NCI-H128 (cell line): ENCODE results near the gene GABRG2.
"Not testable (repeated sequence)": the region's sequence is repeated elsewhere in the genome, so short reads cannot be mapped to it uniquely, and the experiment has no call there.

Experiments used
- DNase-seq: peaks from one replicate; lab custom pipeline; 2025; ENCODE audit not compliant: unreplicated experiment; lab: John Stamatoyannopoulos, UW

GABRG2 gene

GRCh38 chr5:162067655-162068411, at the start of gene GABRG2:
TSS of gene GABRG2 (plus strand) at chr5:162067773. CDS start at chr5:162068000, 227 bp downstream.
- DNase-seq, result no peak

GRCh38 chr5:162025312-162025711, 42.3 kb upstream of the GABRG2 start:
- DNase-seq, result no peak

- DNase-seq, result no peak
These were observed 40.8 kb upstream of the GABRG2 start for GRCh38 chr5:162026803-162027202.

GRCh38 chr5:162037431-162037830, 30.1 kb upstream of the GABRG2 start:
- DNase-seq, result no peak

GRCh38 chr5:162047279-162047678, 20.3 kb upstream of the GABRG2 start:
- DNase-seq, result no peak

- DNase-seq, result no peak
These were observed 14.9 kb upstream of the GABRG2 start for GRCh38 chr5:162052676-162053075.

GRCh38 chr5:162055095-162055494, 12.5 kb upstream of the GABRG2 start:
- not testable (repeated sequence) for DNase-seq

GRCh38 chr5:162067162-162067561, 411 bp upstream of the GABRG2 start:
- no peak for DNase-seq

- no peak for DNase-seq
These were observed 839 bp downstream of the GABRG2 start for GRCh38 chr5:162068412-162068811.

GRCh38 chr5:162068936-162069335, 1.4 kb downstream of the GABRG2 start:
- DNase-seq, result no peak

- no peak for DNase-seq
These were observed 11.2 kb downstream of the GABRG2 start for GRCh38 chr5:162078805-162079204.

- DNase-seq, result no peak
These were observed 23.8 kb downstream of the GABRG2 start for GRCh38 chr5:162091336-162091735.

GRCh38 chr5:162096448-162096847, 28.9 kb downstream of the GABRG2 start:
- no peak for DNase-seq

- DNase-seq, result no peak
These were observed 40.0 kb downstream of the GABRG2 start for GRCh38 chr5:162107591-162107990.

- DNase-seq, result no peak
These were observed 52.2 kb downstream of the GABRG2 start for GRCh38 chr5:162119801-162120200.

GRCh38 chr5:162128117-162128516, 60.5 kb downstream of the GABRG2 start:
- no peak for DNase-seq

GRCh38 chr5:162132348-162132747, 64.8 kb downstream of the GABRG2 start:
- no peak for DNase-seq

- DNase-seq, result no peak
These were observed 71.6 kb downstream of the GABRG2 start for GRCh38 chr5:162139190-162139589.

GRCh38 chr5:162154242-162154641, 86.7 kb downstream of the GABRG2 start:
- no peak for DNase-seq

GRCh38 chr5:162160401-162160800, 92.8 kb downstream of the GABRG2 start:
- DNase-seq, result no peak

- no peak for DNase-seq
These were observed 96.1 kb downstream of the GABRG2 start for GRCh38 chr5:162163663-162164062.

- no peak for DNase-seq
These were observed 106.9 kb downstream of the GABRG2 start for GRCh38 chr5:162174358-162174974.

GRCh38 chr5:162187371-162187770, 119.8 kb downstream of the GABRG2 start:
- DNase-seq, result no peak
